Smooth muscle cell of the brain vasculature (primary cell): ENCODE data around the gene NDUFV1.

Source experiments
- DNase-seq: peaks from one replicate; pipeline ENCODE4 v3.0.0-alpha.2; 2012; ENCODE audit warnings: low read depth, low spot score

NDUFV1 gene

DNA sequence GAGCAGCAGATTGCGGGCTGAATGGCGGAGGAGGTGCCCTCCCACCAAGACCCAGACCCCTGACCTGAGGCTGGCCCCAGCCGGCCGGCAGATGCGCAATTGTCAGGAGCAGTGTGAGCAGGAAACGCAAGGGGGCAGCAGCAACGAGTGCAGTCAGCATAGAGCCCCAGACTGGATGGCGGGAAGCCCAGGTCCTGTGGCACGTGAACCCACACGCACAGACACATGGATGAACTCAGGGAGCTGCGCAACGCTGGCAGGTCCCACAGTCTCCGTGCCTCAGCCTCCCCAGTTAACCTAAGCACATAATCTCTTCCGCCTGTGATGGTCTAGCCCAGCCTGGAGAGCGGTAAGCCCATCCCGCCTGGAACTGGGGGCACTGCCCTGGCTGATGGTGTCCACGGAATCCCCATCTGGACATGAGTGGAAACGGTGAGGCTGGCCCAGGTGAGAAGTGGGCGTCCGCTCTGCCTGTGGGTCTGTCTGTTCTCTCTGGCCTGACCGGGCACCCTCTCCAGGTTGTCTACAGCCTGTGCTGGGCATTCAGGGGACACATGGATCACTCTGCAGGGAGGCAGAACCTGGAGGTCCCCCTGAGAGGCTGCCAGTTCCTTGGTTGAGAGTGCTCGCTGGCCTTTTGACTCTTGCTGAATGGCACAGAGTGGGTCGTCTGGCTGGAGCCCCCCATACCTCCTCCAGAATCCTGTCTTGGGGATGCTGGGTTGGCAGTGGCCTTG, 33.5 kb downstream of the NDUFV1 start:
- no peak for DNase-seq

DNA sequence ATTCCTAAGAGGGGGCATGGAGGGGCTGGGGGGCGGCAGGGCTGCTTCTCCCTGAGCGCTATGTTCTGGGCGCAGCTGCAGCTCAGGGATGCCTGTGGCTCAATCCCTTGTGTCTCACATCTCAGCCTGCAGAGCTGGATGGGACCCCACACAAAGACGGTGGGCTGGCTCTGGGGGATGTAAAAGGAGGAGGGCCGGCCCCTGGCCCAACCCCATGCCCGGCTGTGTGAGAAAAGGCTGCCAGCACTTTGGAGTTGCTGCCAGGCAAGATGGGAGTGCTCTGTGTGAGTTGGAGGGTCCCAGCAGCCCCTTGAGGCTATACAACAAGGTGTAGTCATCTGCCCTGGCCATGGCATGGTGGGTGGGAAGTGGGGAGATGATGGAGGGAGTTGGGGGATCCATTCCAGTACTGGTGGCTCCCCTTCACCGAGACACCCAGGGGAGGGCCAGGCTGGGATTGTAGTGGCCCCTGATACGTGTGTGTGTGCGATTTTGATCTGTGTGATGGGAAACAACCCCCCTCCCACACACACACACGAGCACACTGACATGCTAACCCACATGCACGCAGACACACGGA, 34.1 kb downstream of the NDUFV1 start:
- no peak for DNase-seq

- no peak for DNase-seq
Observed at GRCh38 chr11:67641338-67642172, 34.8 kb downstream of the NDUFV1 start.

DNA sequence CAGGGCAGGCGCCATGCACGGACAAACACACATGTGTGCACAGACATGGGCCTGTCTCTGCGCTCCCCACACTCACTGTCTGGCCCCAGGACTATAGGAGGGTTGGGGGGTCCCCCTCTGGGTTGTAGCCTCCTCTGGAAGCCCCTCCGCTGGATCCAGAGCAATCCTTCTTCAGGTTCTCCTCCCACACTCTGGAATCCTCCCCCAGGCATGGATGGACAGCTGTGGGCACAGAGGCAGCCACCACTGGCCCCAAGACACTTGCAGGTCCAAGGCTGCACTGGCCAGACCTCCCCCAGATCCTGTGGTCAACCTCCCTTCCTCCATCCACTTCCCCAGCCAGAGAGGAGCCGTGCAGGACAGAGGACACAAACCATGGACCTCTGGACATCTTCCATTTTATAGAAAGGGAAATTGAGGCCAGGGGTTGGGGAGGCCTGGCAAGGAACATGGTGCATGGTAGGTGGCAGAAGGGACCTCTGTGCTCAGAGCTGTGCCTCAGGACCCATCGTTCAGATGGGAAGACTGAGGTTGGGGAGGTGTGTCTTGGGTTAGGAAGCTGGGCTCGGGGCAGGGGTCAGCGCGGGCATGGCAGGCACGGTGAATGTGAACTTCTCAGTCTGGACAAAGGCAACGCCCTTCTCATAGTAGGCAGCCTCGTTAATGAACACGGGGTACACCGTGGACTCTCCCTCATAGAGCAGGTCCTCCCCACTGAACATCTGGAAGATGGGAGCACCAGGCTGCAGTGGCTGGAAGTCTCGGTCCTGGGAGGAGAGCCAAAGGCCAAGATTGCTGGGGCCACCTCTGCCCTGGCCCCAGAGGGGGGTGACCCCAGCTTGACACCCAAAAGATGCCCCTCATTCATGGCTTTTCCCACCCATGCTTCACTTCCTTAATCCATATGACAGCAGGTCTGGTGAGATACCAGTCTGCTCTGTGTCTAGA, 35.7 kb downstream of the NDUFV1 start:
- DNase-seq = no peak

- DNase-seq = no peak
Observed at GRCh38 chr11:67644042-67644441, 37.3 kb downstream of the NDUFV1 start.

DNA sequence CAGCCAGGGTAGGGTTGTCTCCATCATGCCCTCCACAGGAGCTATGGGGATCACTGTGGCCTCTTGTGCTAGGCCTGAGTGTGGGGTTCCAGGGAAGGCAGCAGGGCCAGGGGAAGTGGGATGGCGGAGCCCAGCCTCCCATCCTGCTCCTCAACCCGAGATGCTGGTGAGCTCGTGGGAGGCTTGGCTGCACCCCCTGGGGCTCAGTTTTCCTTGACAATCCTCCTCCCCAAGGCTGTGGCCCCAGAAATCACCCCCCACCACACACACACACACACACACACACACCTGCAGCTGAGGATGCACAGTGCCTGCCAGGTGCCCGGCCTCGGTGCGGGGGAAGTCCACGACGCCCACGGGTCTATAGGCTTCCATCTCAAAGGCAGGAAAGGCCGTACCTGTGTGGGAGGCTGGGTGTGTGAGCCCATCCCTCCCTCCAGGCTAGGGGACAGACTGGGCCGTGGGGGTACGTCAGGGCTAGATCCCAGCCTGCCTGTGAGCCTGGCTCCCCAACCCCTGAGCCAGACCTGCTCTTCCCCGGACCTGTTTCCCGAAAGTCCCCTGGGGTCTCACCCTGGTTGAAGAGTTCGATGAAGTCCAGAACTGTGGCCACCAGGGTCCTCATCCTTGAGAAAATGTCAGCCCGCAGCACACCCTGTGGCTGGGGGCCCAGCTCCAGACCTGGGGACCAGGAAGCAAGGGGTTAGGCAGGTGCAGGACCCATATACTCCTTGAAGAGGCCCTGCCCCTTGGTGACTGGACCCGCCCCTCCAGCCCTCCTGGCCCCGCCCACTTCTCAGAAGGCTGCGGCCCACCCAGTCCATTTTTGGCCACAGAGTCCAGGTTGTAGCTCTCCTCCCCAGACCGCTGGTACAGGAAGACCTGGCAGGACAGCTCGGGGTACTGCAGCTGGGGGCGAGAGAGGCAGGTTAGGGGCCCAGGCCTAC, 38.0 kb downstream of the NDUFV1 start:
- DNase-seq = no peak

- no peak for DNase-seq
Observed at GRCh38 chr11:67645521-67646461, 39.1 kb downstream of the NDUFV1 start.

DNA sequence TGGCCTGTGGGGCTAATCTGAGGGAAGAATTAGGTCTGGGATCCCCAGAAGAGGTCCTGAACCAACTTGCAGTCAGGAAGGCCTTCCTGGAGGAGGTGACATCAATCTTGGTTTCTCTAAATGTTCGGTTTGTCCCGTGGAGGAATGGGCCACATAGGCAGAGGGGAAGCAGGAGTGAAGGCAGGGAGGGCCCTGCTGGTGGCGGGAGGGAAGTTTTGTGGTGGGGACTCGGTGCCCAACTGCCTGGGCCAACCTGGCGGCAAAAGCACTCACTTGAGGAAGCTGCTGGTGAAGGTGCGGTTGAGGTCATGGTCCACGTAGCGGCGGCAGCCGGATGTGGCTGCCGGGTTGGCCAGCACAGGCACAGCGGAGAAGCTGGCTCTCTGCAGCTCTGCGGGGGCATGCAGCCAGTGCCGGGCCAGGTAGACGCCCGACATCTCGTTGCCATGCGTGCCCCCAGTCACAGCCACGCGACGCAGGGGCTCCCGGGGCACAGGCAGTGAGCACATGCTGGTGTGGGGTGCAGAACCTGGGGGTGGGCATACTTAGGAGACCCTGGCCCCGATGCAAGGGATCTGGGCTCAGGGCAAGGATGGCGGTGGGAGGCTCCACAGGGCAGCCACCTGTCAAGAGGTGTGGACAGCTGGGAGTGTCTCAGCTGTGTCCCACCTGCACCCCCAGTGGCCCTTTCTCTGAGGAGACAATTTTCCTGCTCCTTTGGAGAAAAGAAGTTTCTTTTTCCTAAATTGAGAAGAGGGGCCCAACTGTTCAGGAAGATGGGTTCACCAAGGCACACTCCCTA, 40.0 kb downstream of the NDUFV1 start:
- no peak for DNase-seq

DNA sequence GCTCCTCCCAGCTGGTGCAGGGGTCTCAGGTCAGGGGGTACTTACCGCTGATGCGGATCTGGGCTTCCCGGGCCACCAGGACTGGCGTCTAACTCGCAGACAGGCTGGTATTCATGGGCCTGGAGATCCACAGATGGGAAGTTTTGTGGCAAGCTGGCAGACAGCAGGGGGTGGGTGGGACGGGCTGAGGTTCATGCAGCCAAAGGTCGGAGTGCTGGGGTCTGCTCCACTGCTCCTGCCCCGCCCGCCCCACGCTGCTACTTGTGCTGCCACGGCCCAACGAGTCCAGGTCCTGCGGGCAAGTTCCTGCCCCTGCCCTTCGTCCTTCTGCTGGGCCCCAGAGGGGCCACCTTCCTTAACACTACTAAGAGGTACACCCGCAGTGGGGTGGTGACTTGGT, 40.7 kb downstream of the NDUFV1 start:
- no peak for DNase-seq

- DNase-seq = no peak
Observed at GRCh38 chr11:67648140-67648795, 41.5 kb downstream of the NDUFV1 start.

- no peak for DNase-seq
Observed at GRCh38 chr11:67648796-67649613, 42.3 kb downstream of the NDUFV1 start.

GRCh38 chr11:67649634-67650510, 43.1 kb downstream of the NDUFV1 start:
- no peak for DNase-seq

DNA sequence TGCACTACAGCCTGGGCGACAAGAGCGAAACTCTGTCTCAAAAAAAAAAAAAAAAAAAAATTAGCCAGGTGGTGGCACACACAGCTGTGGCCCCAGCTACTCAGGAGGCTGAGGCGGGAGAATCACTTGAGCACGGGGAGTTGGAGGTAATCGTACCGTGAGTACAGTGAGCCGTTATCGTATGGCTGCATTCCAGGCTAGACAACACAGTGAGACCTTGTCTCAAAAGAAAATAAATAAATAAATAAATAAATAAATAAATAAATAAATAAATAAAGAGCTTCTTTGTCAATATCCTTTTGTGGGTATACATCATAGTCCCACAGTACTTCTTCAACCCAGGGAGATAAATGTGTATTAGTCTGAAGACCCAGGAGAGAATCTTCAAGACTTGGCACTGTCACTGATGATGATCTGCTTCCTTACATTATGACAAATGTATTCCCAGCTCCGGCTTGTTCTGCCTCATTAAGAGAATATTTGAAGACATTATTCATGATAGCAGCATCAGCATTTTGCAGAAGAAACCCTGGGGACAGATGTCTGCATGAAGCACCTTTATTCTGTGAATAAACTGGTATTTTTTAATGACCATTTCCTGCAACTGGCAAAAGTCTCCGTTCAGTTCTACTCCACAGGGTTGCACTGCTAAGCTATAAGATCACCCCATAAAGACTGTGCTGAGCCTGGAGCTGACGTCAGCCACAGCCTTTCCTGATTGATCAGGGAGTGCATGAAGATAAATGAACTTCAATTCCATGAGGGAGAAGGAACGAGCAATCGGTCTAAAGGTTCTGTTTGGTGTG, 45.4 kb downstream of the NDUFV1 start:
- no peak for DNase-seq

- DNase-seq = no peak
Observed at GRCh38 chr11:67652965-67653845, 46.5 kb downstream of the NDUFV1 start.
